GM13977 (cell line): ENCODE data around the gene TMEM270.

ENCODE experiments used
- DNase-seq: peaks from one replicate; pipeline ENCODE4 v3.0.0; 2012; ENCODE audit warnings: low spot score
- in situ Hi-C: fragments of 300-500 bp; cut with MboI; formaldehyde crosslinking; loops from one replicate; pipeline ENCODE4 v1.12.0; 2022; ENCODE audit warnings: low sequenced_read_pairs, low pct_unique_long_range_greater_than_20kb, mixed read lengths, inconsistent platforms; ENCODE audit not compliant: unreplicated experiment
- TF ChIP-seq, protein P1 (sequence below): IDR thresholded peaks from 2 replicates; pipeline ENCODE4 v1.5.1; 2012; ENCODE audit warnings: mild to moderate bottlenecking, control low read depth; ENCODE audit not compliant: insufficient read depth; ENCODE audit errors: extremely low read depth, missing control alignments

Gene TMEM270

DNA sequence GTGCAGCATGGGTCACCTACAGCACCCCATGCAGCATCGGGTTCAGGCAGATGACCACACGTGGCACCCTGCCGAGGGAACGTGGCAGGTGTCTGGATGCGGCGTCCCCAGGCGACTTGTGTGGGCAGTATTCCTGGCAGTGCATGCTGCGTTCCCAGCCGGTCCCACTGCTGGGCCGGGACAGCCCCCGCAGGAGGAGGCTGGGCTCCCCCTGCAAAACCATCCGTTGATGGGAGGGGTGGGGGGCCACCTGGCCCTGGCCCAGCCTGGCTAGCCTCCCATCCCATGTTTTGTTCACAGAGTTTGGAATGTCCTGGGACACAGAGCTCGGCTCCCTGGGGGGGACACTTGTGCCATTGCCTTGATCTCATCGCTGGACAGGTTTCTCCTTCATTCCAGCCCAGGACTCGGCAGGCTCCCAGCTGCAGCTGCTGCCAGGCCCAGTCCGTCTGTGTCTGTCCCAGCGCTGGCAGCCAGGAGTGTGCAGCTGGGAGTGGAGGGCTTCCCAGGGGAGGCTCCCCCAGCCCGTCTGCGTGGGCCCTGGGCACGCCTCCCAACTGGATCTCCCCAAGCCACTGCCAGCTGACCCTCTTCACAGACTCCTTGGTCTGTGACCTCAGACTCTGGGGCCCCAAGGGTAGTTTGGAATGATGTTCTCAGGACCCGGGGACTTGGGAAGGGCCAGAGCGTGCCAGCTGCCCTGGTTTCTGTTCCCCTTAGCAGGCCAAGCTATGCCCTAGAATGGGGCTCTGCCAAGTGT lies 32.6 kb downstream of the TMEM270 start:
- no peak for DNase-seq
- TF ChIP-seq, protein P1, sequence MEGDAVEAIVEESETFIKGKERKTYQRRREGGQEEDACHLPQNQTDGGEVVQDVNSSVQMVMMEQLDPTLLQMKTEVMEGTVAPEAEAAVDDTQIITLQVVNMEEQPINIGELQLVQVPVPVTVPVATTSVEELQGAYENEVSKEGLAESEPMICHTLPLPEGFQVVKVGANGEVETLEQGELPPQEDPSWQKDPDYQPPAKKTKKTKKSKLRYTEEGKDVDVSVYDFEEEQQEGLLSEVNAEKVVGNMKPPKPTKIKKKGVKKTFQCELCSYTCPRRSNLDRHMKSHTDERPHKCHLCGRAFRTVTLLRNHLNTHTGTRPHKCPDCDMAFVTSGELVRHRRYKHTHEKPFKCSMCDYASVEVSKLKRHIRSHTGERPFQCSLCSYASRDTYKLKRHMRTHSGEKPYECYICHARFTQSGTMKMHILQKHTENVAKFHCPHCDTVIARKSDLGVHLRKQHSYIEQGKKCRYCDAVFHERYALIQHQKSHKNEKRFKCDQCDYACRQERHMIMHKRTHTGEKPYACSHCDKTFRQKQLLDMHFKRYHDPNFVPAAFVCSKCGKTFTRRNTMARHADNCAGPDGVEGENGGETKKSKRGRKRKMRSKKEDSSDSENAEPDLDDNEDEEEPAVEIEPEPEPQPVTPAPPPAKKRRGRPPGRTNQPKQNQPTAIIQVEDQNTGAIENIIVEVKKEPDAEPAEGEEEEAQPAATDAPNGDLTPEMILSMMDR: no peak
- in situ Hi-C loops: no loop called here

DNA sequence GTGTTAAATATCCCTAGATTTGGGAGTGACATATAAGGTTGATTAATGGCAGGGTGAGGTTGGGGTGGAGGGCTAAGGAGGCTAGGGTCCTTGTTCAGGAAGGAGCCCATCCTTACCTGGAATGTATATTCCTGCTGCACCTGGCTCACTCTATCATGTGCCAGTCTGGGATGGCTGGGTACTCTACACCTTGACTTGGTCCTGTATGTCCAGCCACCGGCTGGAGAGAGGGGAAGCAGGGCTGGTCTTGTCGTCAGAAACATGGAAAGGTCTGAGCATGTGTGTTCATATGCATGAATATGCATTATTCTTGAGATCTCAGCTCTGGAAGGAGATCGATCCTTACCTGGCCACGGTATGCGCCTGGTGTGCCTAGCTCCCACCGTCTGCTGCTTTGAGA lies 33.2 kb downstream of the TMEM270 start:
- TF ChIP-seq, protein P1: no peak
- in situ Hi-C loops: no loop called here
- DNase-seq: no peak

DNA sequence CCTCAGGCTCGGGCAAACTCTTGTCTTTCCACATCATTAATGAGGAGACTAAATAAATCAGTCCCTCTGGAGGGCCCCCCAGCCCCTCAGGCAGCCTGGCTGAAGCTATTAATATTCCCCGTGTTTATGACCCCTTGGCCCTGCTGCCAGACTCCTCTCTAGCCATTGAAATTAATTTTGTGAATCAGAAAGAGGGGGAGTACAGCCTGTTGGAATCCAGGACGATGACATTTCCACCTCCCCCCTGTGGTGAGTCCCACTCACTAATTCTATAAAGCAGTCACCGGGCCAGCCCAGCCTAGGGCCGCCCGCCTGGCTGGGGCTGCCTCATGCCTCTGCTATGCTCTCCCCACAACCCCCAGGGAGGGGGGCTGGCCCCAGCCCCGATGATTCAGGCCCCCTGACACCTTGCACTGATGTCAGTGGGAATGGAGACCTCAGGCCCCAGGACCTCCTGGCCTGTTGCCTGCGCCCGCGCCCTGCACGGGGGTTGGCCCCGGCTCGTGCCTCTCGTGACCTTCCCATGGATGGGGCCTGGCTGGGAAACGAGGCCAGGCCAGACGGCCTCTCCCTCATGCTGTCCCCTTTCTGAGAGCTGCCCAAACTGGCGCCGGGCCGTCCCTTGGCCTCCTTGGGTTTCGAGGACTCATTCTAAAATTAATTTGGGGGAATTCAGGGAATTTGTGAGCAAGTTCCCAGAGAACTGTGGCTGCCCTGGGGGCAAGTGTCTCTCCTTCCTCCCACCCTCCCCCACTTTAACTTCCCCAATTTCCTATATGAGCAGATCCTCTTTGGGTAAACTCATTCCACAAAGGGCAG lies 34.0 kb downstream of the TMEM270 start:
- no peak for DNase-seq
- in situ Hi-C loops: no loop called here

DNA sequence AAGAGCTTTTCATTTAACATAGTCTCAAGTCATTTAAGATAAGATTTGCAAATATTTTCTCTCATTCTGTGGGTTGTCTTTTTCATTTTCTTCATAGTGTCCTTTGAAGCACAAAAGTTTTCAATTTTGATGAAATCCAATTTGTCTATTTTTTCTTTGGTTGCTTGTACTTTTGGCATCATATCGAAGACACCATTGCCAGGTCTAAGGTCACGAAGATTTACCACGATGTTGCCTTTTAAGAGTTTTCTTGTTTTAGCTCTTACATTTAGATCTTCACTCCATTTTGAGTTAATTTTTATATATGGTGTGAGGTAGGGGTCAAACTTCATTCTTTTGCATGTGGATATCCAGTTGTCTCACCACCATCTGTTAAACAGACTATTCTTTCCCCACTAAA lies 34.7 kb downstream of the TMEM270 start:
- DNase-seq: no peak
- in situ Hi-C loops: no loop called here
- TF ChIP-seq, protein P1: no peak

More for the DNA sequence above, 34.0 kb downstream of the TMEM270 start:
- TF ChIP-seq, protein P1: no peak

DNA sequence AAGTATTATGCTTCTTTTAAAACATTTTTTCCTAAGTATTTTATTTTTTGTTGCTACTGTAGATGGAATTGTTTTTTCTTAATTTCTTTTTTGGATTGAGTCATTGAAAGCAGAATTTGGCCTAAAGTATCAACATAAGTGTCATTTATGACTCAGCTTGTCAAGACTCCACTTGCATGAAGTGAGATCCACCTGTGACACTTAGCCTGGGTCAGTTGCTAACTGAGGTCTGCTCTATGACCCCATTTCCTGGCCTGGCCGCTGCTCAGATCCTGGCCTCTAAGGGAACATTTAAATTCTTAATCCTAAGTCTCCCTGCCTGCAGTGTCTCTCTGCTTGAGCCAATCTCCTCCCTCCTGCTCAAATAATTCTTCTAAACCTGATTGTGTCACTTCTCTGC lies 35.5 kb downstream of the TMEM270 start:
- in situ Hi-C loops: no loop called here
- TF ChIP-seq, protein P1: no peak
- peak; percentile 65 for DNase-seq

DNA sequence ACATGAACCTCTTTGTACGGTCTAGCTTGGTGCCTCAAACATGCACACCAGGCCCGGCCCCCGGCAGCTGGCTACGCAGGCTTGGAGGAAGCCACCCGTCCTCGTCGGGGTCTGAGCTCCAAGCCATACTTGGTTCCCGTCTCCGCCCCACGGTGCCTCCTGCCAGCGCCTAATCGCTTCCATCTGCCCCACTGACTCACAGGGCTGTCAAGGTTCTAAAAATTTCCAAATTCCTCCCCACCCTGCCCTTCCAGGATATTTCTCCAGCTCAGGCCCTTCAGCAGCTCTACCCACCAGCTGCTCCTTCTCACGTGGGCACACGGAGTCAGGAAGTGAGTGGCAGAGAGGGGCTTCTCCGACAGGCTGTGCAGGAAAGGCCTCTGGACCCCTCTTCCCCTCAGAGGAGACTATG lies 38.8 kb downstream of the TMEM270 start:
- TF ChIP-seq, protein P1: no peak
- in situ Hi-C loops: no loop called here
- no peak for DNase-seq
